Urothelium cell line (cell line): ENCODE measurements around the gene KCNJ10.
A peak's percentile ranks its signal among the peaks of the same experiment; 100 is the strongest.
"Not testable (repeated sequence)": the region's sequence is repeated elsewhere in the genome, so short reads cannot be mapped to it uniquely, and the experiment has no call there.

Experiments used
- DNase-seq: peaks from one replicate; pipeline ENCODE4 v3.0.0; 2011; ENCODE audit warnings: low spot score, mixed read lengths
- FAIRE-seq: peaks from 2 replicates; lab custom pipeline; 2011; peaks lifted over from hg19 to GRCh38; lab: Jason Lieb, UNC

The KCNJ10 gene

GRCh38 chr1:160069460-160070231 is at the start of gene KCNJ10:
TSS of gene KCNJ10 (minus strand) at chr1:160070160. CDS start at chr1:160042532, 27,628 bp downstream.
- DNase-seq, result no peak
- no peak for FAIRE-seq

- no peak for FAIRE-seq
- no peak for DNase-seq
Measured at GRCh38 chr1:160118928-160119327, 49.0 kb upstream of the KCNJ10 start.

GRCh38 chr1:160117709-160118183 is 47.8 kb upstream of the KCNJ10 start:
- no peak for FAIRE-seq
- DNase-seq, result peak; percentile 26

- DNase-seq (no peak), FAIRE-seq (no peak)
Measured at GRCh38 chr1:160117300-160117699, 47.3 kb upstream of the KCNJ10 start.

- DNase-seq (no peak), FAIRE-seq (no peak)
Measured at GRCh38 chr1:160116283-160117147, 46.6 kb upstream of the KCNJ10 start.

GRCh38 chr1:160115545-160116282 is 45.8 kb upstream of the KCNJ10 start, which contains the start of gene ATP1A2:
TSS of gene ATP1A2 (plus strand) at chr1:160115759. CDS start at chr1:160115862, 103 bp downstream.
- FAIRE-seq (no peak), DNase-seq (no peak)

GRCh38 chr1:160114085-160114484 is 44.1 kb upstream of the KCNJ10 start:
- no peak for DNase-seq
- FAIRE-seq, result no peak

GRCh38 chr1:160113407-160113806 is 43.4 kb upstream of the KCNJ10 start:
- FAIRE-seq (no peak), DNase-seq (no peak)

- DNase-seq, result no peak
Measured at GRCh38 chr1:160112357-160112756, 42.4 kb upstream of the KCNJ10 start.

GRCh38 chr1:160111462-160111861 is 41.5 kb upstream of the KCNJ10 start:
- DNase-seq, FAIRE-seq: not testable (repeated sequence)

More at GRCh38 chr1:160112357-160112756, 42.4 kb upstream of the KCNJ10 start:
- FAIRE-seq, result no peak

- DNase-seq (no peak), FAIRE-seq (no peak)
Measured at GRCh38 chr1:160109686-160110085, 39.7 kb upstream of the KCNJ10 start.

- DNase-seq (peak; percentile 41), FAIRE-seq (no peak)
Measured at GRCh38 chr1:160108888-160109662, 39.1 kb upstream of the KCNJ10 start.

- FAIRE-seq (no peak), DNase-seq (no peak)
Measured at GRCh38 chr1:160107512-160107911, 37.6 kb upstream of the KCNJ10 start.

GRCh38 chr1:160105155-160105554 is 35.2 kb upstream of the KCNJ10 start:
- no peak for DNase-seq
- no peak for FAIRE-seq

GRCh38 chr1:160104486-160104885 is 34.5 kb upstream of the KCNJ10 start:
- FAIRE-seq, result no peak
- no peak for DNase-seq

- FAIRE-seq (no peak), DNase-seq (no peak)
Measured at GRCh38 chr1:160103658-160104408, 33.9 kb upstream of the KCNJ10 start.

GRCh38 chr1:160101717-160102522 is 32.0 kb upstream of the KCNJ10 start:
- DNase-seq, result no peak
- no peak for FAIRE-seq

GRCh38 chr1:160101037-160101716 is 31.2 kb upstream of the KCNJ10 start:
- FAIRE-seq, result no peak
- peak; percentile 87 for DNase-seq
